Memory B cell (primary cell): ENCODE measurements around the gene PTN.
"Not testable (repeated sequence)": the region's sequence is repeated elsewhere in the genome, so short reads cannot be mapped to it uniquely, and the experiment has no call there.

Experiments
- ATAC-seq: fragments of 150-1000 bp; cut with Tn5 transposase; 2 replicates; pipeline ENCODE4 v1.10.0; 2021; ENCODE audit warnings: low read depth, mild to moderate bottlenecking, moderate library complexity
- DNase-seq, 2 donors: peaks; one replicate each; pipeline ENCODE4 v3.0.0; 2022; ENCODE audit warnings: low spot score in 2 of 2
- H3K27ac Mint-ChIP-seq: one replicate; pipeline ENCODE4 v1.8.0; 2022; ENCODE audit warnings: mild to moderate bottlenecking, moderate library complexity, mixed read lengths
- H3K27me3 Mint-ChIP-seq: one replicate; pipeline ENCODE4 v1.8.0; 2022; ENCODE audit warnings: mixed read lengths
- H3K36me3 Mint-ChIP-seq: one replicate; pipeline ENCODE4 v1.8.0; 2022; ENCODE audit warnings: mild to moderate bottlenecking, mixed read lengths
- H3K4me1 Mint-ChIP-seq: one replicate; pipeline ENCODE4 v1.8.0; 2022; ENCODE audit warnings: mixed read lengths
- H3K4me3 Mint-ChIP-seq: one replicate; pipeline ENCODE4 v1.8.0; 2022; ENCODE audit warnings: mild to moderate bottlenecking, moderate library complexity, mixed read lengths
- H3K9me3 Mint-ChIP-seq: one replicate; pipeline ENCODE4 v1.8.0; 2022; ENCODE audit warnings: mixed read lengths

Gene PTN

DNA sequence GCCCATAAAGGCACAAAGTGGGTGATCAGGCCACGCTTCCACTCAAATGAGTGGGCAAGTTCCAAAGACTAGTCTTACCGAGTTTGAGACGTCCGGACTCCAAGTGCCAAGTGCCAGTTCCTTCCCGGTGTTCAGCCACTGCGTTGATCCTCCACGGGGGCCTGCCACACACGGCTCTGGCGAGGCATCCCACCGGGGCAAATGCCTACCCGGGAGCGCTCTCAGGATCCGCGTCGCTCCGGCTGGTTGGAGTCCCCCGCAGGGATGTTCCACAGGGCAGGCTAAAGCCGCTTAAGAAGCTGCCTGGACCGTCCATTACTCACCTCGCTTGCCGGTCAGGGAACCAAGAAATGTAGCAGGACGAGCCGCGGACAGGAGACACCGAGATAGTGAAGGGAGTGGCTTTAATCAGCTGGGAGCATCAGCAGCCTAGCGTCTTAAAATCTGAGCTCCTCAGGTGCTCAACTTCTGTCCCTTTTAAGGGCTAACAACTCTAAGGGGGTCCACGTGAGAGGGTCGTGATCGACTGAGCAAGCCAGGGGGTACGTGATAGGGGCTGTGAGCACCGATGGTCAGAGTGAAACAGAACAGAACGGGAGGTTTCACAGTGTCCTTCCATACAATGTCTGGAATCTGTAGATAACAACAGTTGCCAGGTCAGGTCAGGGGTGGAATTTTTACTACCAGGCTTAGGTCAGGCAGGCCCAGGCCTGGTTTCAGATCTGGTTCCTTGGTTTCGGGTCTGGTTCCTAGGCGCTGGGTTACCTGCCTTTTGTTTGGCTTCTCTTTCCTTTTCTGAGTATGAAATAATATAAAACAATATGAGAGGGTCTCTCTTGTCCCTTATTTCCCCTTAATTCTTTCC is 75.3 kb downstream of the PTN start:
- not testable (repeated sequence) for H3K4me3 Mint-ChIP-seq, H3K4me1 Mint-ChIP-seq, H3K36me3 Mint-ChIP-seq, H3K27me3 Mint-ChIP-seq, ATAC-seq, DNase-seq, H3K27ac Mint-ChIP-seq, H3K9me3 Mint-ChIP-seq

DNA sequence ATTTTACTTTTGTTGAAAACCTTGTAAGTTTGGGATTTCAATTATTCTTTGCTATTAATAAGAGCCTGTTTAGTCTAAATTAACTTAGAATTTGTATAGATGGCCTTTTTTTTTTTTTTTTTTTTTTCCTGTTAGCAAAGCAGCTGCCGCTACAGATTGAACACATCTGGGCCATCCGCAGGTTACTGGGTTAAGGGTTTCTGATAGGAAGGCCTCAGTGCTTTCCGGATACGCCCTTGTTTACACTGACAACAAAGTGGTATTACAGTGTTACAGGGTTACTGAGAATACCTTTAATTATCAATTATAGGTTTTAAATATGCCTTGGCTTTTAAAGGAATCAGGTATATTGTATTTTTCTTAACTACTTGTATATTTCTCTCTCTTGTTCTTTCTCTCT is 76.8 kb downstream of the PTN start:
- no peak overlapping the region for H3K27ac Mint-ChIP-seq
- H3K4me3 Mint-ChIP-seq, result no peak overlapping the region
- DNase-seq, result no peak
- H3K9me3 Mint-ChIP-seq, result peaks cover 12% of the 10 kb centered on the region
- no peak for ATAC-seq
- no peaks in the 10 kb centered on the region for H3K27me3 Mint-ChIP-seq
- H3K4me1 Mint-ChIP-seq, result no peaks in the 10 kb centered on the region
- no peaks in the 10 kb centered on the region for H3K36me3 Mint-ChIP-seq

DNA sequence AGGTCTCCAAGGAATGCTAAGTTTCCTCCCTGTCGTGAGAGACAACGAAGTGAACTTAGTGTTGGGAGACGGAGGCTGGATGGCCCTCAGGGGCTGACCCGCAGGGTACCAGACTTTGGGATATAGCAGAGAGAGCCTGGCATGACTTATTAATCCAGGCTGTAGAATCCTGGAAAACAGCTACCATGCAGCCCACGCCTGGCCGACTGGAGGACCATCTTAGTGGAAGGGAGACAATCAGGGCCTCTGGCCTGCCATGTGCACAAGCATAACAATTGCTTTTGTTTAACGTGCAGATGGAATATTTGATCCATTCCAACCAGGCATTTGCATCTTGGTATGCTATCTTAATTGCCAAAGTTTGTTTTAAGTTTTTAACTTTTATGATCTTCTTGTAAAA is 78.1 kb downstream of the PTN start:
- H3K27ac Mint-ChIP-seq, H3K36me3 Mint-ChIP-seq, H3K4me3 Mint-ChIP-seq, H3K4me1 Mint-ChIP-seq, H3K27me3 Mint-ChIP-seq, ATAC-seq, DNase-seq: not testable (repeated sequence)
- peaks cover 12% of the 10 kb centered on the region for H3K9me3 Mint-ChIP-seq

DNA sequence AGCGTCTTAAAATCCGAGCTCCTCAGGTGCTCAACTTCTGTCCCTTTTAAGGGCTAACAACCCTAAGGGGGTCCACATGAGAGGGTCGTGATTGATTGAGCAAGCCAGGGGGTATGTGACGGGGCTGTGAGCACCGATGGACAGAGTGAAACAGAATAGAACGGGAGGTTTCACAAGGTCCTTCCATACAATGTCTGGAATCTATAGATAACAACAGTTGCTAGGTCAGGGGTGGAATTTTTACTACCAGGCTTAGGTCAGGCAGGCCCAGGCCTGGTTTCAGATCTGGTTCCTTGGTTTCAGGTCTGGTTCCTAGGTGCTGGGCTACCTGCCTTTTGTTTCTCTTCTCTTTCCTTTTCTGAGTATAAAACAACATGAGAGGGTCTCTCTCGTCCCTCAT is 80.9 kb downstream of the PTN start:
- Mint-ChIP-seq H3K9me3 (peaks cover 8% of the 10 kb centered on the region), H3K4me3 (no peak overlapping the region), H3K4me1 (no peaks in the 10 kb centered on the region), H3K27me3 (no peaks in the 10 kb centered on the region), H3K36me3 (no peaks in the 10 kb centered on the region), H3K27ac (no peak overlapping the region)
- DNase-seq, result no peak
- no peak for ATAC-seq

DNA sequence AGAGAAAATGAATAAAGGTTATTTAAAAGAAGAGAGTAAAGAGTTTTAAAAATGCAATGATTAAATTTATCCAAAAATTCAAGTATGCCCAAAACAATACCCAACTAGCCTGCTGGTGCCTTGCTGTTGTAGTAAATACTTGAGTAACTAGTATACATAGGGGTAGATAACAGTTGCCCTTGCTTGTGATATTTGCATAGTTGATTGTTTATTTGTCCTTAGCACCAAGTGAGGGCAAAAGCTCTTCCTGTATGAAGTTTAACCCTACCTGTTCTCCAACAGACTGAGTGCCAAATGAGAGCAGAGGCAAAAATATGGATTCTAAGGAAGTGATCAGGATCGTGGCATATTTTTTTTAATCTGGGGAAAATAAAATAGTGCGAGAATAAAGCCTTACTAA is 85.0 kb downstream of the PTN start:
- Mint-ChIP-seq H3K36me3 (no peaks in the 10 kb centered on the region), H3K4me3 (no peak overlapping the region), H3K27me3 (no peaks in the 10 kb centered on the region), H3K9me3 (peaks cover 6% of the 10 kb centered on the region), H3K4me1 (no peaks in the 10 kb centered on the region), H3K27ac (no peak overlapping the region)
- DNase-seq (no peak), ATAC-seq (no peak)

DNA sequence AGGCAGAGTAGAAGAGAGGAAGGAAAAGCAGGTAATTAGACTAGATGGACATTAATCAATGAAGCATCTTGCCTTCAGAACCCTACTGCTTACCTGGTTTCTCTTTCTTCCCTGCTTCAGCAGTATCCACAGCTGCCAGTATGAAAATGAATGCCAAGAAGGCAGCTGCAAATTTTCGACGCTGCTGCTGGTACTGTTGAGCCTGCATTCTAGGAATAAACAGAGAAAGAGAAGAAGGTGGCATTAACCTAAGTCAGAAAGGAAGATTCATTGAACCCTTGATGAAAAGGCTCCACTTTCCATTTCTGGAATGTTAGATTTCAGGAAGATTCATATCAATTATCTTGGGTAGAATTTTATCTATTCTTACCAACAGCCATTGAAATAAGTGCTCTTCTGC is 88.8 kb downstream of the PTN start:
- no peak for DNase-seq
- Mint-ChIP-seq H3K27me3 (no peaks in the 10 kb centered on the region), H3K36me3 (no peaks in the 10 kb centered on the region), H3K4me1 (no peaks in the 10 kb centered on the region), H3K4me3 (no peak overlapping the region), H3K9me3 (peaks cover 5% of the 10 kb centered on the region), H3K27ac (no peak overlapping the region)
- no peak for ATAC-seq

DNA sequence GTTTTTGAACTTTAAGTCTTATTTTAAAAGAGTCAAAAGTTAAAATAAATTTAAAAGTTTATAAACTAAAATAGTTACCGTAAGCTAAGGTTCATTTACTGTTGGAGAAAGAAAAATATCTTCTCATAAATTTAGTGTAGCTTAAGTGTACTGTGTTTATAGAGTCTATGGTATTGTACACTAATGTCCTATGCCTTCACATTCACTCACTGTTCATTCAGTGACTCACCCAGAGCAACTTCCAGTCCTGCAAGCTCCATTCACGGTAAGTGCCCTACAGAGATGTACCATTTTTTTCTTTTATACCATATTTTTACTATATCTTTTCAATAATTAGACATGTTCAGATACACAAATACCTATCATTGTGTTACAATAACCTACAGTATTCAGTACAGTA is 97.6 kb downstream of the PTN start:
- H3K27ac Mint-ChIP-seq, result no peak overlapping the region

DNA sequence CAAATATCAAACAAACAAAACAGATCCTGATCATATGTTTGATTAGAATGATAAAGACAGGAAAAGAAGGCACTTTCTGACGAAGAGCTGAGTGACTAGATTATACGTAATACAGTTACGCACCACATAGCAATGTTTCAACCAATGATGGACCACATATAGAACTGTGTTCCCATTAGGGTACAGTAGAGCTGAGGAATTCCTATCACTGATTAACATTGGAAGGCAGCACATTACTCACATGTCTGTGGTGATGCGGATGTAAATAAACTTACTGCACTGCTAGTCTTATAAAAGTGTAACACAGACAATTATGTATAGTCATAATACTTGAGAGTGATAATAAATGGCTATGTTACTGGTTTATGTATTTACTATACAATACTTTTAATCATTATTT is 98.3 kb downstream of the PTN start:
- no peaks in the 10 kb centered on the region for H3K27me3 Mint-ChIP-seq
- no peak overlapping the region for H3K4me3 Mint-ChIP-seq
- DNase-seq (no peak), ATAC-seq (no peak)
- no peaks in the 10 kb centered on the region for H3K4me1 Mint-ChIP-seq
- peaks cover 4% of the 10 kb centered on the region for H3K9me3 Mint-ChIP-seq
- H3K36me3 Mint-ChIP-seq, result no peaks in the 10 kb centered on the region
- H3K27ac Mint-ChIP-seq, result no peak overlapping the region

More for the DNA sequence above, 97.6 kb downstream of the PTN start:
- no peaks in the 10 kb centered on the region for H3K4me1 Mint-ChIP-seq
- no peaks in the 10 kb centered on the region for H3K36me3 Mint-ChIP-seq
- no peaks in the 10 kb centered on the region for H3K27me3 Mint-ChIP-seq
- no peak for ATAC-seq
- no peak overlapping the region for H3K4me3 Mint-ChIP-seq
- no peak for DNase-seq
- H3K9me3 Mint-ChIP-seq, result peaks cover 4% of the 10 kb centered on the region

DNA sequence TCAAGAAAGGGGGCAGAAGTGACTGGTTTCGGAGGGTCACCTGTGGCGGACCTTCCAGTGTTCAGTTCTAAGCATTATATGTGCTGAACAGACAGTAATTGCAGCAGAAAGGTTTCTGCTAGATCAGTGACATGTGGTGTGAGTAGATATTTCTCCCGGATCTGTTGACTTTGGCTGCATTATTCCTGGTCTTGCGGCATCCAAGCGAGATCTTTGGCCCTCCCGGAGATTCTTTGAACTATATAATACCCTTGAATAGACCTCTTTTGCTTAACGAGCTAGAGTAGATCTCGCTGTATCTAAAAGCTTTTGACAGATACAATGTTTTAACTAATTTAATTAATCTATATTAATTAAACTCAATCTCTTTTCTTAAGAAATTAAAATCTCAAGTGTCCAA is 99.8 kb downstream of the PTN start:
- H3K36me3 Mint-ChIP-seq, result no peaks in the 10 kb centered on the region
- no peak for DNase-seq
- H3K27me3 Mint-ChIP-seq, result no peaks in the 10 kb centered on the region
- no peak overlapping the region for H3K27ac Mint-ChIP-seq
- H3K9me3 Mint-ChIP-seq, result peaks cover 4% of the 10 kb centered on the region
- no peak for ATAC-seq
- no peaks in the 10 kb centered on the region for H3K4me1 Mint-ChIP-seq
- no peak overlapping the region for H3K4me3 Mint-ChIP-seq

DNA sequence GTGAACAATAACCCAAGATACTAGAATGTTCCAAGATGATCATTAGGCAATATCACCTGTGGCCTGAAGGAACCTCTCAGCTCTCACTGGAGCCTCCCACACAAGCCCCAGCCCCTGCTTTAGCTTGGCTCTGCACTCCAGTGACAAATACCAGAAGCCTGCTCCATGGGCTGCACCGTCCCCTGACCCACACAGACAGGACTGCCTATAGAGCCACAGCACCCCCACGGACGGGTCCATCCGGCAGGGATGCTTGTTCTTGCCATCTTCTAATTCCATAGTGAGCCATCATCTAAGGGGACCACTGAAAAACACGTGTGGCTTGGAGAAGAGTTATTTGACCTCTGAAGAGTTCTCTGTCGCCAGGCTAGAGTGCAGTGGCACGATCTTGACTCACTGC is 100.9 kb downstream of the PTN start:
- Mint-ChIP-seq H3K4me1 (no peaks in the 10 kb centered on the region), H3K27me3 (no peaks in the 10 kb centered on the region), H3K4me3 (no peak overlapping the region), H3K27ac (no peak overlapping the region), H3K9me3 (peaks cover 4% of the 10 kb centered on the region), H3K36me3 (no peaks in the 10 kb centered on the region)
- no peak for ATAC-seq
- DNase-seq, result no peak

DNA sequence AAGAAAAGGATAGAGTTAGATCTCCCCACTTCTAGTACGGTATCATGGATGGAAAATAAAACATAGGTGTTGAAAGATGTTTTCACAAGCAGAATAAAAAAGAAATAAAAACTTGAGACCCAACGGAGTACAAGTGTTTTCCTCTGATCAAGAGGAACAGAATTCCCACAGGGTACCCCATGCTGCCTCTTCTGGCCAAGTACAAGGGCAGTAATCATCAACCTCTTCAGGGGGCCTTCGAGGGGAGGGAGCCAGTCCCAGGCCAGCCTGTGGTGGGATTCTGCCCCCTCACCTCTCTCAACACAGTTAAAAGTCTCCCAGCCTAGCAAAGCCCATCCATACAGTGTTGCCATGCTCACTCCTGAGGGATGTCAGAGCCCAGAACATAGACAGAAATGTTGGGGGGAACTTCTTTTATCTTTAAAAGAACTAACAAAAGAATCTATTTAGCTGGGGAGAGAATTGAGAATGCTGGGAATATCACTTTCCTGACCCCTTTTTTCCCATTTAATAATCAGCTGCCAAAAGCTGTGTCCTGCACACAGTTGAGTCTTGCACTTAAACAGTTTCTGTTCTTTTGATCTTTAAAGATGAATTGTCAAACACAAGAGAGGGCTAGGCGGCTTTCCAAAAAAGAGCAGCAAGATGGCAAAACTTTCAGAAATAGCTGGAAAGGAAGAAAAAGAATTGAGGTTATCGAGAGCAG is 101.7 kb downstream of the PTN start:
- H3K27ac Mint-ChIP-seq, result no peak overlapping the region
- DNase-seq (no peak), ATAC-seq (no peak)
- no peak overlapping the region for H3K4me3 Mint-ChIP-seq
- H3K9me3 Mint-ChIP-seq, result peaks cover 4% of the 10 kb centered on the region
- H3K4me1 Mint-ChIP-seq, result no peaks in the 10 kb centered on the region
- H3K27me3 Mint-ChIP-seq, result no peaks in the 10 kb centered on the region
- H3K36me3 Mint-ChIP-seq, result no peaks in the 10 kb centered on the region

DNA sequence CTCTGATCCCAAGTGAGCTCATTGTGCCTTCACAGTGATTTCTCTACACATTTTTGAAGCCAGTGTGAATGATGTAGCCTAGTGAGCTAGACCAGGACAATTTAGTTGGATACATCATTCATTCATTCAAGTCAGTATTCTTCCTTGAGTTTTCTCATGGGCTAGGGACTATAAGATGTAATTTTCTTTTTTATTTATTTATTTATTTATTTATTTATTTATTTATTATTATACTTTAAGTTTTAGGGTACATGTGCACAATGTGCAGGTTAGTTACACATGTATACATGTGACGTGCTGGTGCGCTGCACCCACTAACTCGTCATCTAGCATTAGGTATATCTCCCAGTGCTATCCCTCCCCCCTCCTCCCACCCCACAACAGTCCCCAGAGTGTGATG is 104.3 kb downstream of the PTN start:
- H3K27me3 Mint-ChIP-seq, H3K4me3 Mint-ChIP-seq, H3K9me3 Mint-ChIP-seq, H3K4me1 Mint-ChIP-seq, H3K36me3 Mint-ChIP-seq, ATAC-seq, H3K27ac Mint-ChIP-seq, DNase-seq: not testable (repeated sequence)

DNA sequence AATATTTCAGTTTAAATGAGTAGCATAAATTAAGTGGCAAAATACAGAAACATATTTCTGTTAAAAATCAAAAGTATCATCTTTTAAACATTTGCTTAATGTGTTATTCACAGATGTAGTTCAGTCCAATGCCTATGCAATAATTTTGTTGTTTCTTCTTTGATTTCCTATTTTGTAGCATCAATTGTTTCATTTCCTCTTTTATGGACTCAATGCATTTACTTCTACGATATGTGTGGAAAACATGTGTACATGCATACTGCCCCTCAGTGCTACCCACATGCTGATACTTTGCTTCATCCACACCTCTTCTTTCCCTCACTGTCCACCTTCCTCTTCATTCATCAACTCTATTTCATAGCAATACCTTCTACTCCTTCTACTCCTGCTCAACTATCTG is 108.1 kb downstream of the PTN start:
- H3K4me3 Mint-ChIP-seq, result no peak overlapping the region
- no peaks in the 10 kb centered on the region for H3K36me3 Mint-ChIP-seq
- peaks cover 7% of the 10 kb centered on the region for H3K9me3 Mint-ChIP-seq
- H3K4me1 Mint-ChIP-seq, result peaks cover 3% of the 10 kb centered on the region
- H3K27me3 Mint-ChIP-seq, result no peaks in the 10 kb centered on the region
- no peak for ATAC-seq
- no peak overlapping the region for H3K27ac Mint-ChIP-seq
- no peak for DNase-seq

DNA sequence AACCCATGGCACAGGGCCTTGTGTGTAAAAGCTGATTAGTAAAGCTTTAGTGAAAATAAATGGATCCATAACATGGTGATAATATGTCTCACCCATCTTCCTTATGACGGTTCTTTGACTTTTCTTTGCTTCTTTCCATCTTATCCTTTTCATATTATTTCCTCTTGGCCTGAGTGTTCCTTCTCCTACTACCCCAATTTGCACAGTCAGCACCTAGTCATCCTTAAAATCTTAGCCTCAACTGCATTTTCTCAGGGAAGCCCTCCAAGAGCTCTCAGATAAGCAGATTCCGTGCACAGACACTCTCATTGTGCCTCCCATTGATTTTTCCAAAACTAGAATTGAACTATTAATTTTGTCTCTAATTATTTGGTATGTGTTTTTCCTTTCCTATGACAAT is 112.4 kb downstream of the PTN start:
- no peaks in the 10 kb centered on the region for H3K27me3 Mint-ChIP-seq
- no peak overlapping the region for H3K4me3 Mint-ChIP-seq
- peaks cover 9% of the 10 kb centered on the region for H3K9me3 Mint-ChIP-seq
- H3K36me3 Mint-ChIP-seq, result no peaks in the 10 kb centered on the region
- no peak for DNase-seq
- H3K4me1 Mint-ChIP-seq, result peaks cover 3% of the 10 kb centered on the region
- no peak for ATAC-seq
- no peak overlapping the region for H3K27ac Mint-ChIP-seq

DNA sequence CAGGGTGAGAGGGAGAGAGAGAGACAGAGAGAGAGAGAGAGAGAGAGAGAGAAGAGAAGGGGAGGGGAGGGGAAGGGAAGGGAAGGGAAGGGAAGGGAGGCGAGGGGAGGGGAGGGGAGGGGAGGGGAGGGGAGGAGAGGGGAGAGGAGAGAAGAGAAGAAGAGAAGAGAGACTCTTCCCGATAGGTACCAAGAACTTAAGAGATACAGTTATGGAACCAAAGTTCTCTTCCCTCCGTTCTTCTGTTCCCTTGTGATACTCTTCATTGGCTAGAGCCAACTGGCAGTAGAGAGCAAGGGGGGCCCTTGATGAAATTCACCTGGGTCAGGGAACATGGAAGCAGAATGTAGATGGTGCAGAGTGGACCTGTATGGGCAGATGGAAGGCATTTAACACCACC is 122.1 kb downstream of the PTN start:
- Mint-ChIP-seq H3K27ac (no peak overlapping the region), H3K27me3 (no peaks in the 10 kb centered on the region), H3K36me3 (no peaks in the 10 kb centered on the region), H3K4me3 (no peak overlapping the region), H3K4me1 (no peaks in the 10 kb centered on the region), H3K9me3 (peaks cover 4% of the 10 kb centered on the region)
- ATAC-seq (no peak), DNase-seq (no peak)
